Omental fat pad (tissue), 4 donors: ENCODE results near the gene DIP2C. TPM values are rescaled to one million over a fixed set of nuclear protein-coding genes. Genes with fewer than 3 reads are reported as not detected.

ENCODE experiments used
- ATAC-seq: fragments of 150-250 bp; one replicate; pipeline ENCODE4 v1.9.1; 2016; ENCODE audit warnings: mild to moderate bottlenecking, moderate library complexity; ENCODE audit not compliant: low FRiP score
- DNase-seq: peaks from one replicate; pipeline ENCODE4 v3.0.0-alpha.2; 2019; ENCODE audit warnings: low spot score
- total RNA-seq, 4 donors: library from RNA; depleted of rRNA; stranded (reverse); fragments of >200 nt; gene quantifications; one replicate each; pipeline ENCODE4 v1.1.0, GENCODE V29; 2016
- TF ChIP-seq, protein P1 (sequence below), 3 donors: fragments of 450-650 bp; IDR thresholded peaks; one replicate each; pipeline ENCODE4 v1.5.1; 2016 to 2017; ENCODE audit warnings: antibody characterized with exemption in 3 of 3, mild to moderate bottlenecking in 3 of 3, moderate library complexity in 2 of 3

DIP2C gene
- total RNA-seq, 4 donors from 2014 or later = 19.7 to 56.5 (median 31.1) TPM

DNA sequence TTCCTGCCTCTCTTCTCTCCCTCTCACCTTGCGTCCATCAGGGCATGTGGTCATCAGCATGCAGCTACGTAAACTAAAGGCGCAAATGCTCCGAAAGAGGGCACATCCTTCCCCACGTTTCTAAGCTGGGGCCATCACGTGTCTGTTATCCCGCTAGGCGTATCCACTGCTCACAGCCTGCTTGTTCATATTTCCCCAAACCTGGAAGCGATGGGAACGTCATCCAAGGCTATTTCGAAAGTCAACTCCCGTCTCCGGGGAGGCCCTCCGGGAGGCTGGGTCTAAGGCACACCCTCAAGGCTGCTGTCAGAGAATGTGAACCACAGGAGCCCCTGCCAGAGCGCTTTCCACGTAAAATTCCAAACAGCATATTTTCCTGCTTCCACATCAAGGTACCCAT is 199.2 kb downstream of the DIP2C start:
- TF ChIP-seq, protein P1, sequence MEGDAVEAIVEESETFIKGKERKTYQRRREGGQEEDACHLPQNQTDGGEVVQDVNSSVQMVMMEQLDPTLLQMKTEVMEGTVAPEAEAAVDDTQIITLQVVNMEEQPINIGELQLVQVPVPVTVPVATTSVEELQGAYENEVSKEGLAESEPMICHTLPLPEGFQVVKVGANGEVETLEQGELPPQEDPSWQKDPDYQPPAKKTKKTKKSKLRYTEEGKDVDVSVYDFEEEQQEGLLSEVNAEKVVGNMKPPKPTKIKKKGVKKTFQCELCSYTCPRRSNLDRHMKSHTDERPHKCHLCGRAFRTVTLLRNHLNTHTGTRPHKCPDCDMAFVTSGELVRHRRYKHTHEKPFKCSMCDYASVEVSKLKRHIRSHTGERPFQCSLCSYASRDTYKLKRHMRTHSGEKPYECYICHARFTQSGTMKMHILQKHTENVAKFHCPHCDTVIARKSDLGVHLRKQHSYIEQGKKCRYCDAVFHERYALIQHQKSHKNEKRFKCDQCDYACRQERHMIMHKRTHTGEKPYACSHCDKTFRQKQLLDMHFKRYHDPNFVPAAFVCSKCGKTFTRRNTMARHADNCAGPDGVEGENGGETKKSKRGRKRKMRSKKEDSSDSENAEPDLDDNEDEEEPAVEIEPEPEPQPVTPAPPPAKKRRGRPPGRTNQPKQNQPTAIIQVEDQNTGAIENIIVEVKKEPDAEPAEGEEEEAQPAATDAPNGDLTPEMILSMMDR (IDR thresholded peaks at IDR 0.05) = no peak
- ATAC-seq (peak; percentile 89), DNase-seq (peak; percentile 35)

DNA sequence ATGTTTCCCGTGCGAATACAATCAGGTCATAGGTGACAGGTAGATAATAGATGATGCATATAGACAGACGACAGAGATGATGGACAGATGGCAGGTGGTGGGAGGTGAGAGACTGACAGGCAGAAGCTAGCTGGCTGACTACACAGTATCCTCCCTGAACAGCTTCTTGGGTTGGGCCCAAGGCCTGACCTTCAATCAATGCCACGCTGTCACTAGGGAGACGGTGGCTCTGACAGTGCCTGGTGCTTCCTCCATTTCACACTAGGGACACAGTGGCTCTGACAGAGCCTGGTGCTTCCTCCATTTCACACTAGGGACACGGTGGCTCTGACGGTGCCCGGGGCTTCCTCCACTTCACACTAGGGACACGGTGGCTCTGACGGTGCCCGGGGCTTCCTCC is 200.1 kb downstream of the DIP2C start:
- TF ChIP-seq, protein P1 (IDR thresholded peaks at IDR 0.05) = no peak
- no peak for ATAC-seq
- DNase-seq = no peak

- ATAC-seq = no peak
- TF ChIP-seq, protein P1 (IDR thresholded peaks at IDR 0.05) = no peak
- no peak for DNase-seq
These were observed 200.6 kb downstream of the DIP2C start for GRCh38 chr10:488933-489215.

DNA sequence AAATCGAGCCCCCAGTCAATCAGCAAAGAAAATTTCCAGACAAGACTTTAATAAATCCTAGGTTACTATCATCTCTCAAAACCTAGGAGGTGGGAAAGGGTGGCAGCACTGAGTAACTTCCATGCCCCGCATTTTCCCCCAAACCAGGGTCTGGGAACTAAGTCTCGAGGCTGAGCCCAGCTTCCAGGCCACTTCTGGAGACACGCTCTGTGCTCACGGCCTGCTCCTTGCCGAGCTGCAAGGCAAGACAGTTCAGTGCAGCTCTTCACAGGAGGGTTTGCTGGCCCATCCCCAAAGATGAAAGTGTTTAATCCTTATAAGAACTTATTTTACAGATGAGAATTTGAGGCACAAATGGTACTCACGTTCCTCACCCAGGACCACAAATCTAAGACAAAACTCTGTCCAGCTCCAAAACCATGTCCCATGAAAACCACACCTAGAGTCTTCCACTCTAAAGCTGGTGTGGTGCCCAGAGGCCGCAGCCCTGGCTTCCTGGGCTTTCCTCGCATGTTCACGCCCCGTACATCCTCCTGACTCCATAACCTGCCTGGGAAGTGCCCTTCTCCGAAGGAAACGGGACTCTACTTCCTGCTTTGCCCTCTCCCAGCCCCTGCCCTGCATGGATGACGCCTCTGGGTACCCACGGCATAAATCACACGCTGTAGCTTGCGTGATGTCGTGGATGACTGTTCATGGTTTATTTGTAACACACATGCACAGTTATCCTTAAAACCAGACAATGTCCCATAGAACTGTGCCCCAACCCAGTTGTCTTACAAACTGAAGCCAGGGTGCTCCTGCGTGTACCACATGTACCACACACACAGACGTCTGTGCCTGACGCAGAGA is 201.2 kb downstream of the DIP2C start:
- DNase-seq (no peak), ATAC-seq (no peak)
- TF ChIP-seq, protein P1 (IDR thresholded peaks at IDR 0.05) = no peak

DNA sequence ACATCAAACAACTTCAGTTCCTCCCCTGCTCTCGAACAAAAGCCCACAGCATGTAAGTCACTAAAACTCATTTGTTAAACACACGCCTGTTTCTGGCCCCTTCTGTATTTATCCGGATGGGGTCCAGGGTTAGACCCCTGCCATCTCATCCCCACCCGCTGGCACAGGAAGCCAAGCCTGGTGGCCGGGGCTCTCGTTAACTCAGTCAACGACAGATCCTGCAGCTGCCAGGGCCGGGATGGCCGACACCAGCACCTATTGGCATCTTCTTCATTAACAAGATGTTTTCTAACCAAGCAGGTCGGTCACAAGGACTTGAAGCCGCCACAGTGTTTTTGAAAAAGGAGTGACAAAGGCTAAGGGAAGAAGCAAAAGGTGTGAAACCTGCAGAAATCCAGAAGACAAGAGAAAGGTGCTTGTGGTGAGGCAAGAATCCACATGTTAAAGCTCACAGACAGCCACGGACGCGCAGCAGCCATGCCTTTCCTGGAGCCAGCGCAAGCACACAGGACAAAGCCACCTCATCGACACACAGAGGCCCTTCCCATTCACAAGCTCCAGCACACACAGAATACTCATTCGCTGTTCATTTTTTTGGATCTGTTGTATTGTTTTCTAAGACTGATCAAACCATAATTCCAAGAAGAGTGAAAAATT is 202.7 kb downstream of the DIP2C start:
- ATAC-seq = no peak
- no peak for DNase-seq
- TF ChIP-seq, protein P1 (IDR thresholded peaks at IDR 0.05) = no peak

DNA sequence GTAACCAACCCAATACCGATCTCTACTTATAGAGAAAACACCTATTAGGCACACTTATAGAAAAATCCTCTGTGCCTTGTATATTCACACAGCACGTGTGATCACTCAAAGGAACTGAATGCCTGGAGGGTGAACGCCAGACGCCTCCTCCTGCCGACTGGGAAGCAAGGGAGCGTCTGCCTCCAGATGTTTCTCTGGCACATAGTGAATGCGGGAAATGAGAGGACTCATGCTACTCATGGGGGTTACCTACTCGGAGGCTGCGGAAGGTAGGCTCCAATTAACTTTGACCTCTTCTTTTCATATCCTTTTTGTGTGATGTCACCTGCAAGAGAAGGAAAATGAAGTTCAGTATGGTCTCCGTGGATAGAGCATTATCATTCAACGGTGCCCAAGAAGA is 203.3 kb downstream of the DIP2C start:
- DNase-seq = no peak
- ATAC-seq = no peak
- TF ChIP-seq, protein P1 (IDR thresholded peaks at IDR 0.05) = no peak

DNA sequence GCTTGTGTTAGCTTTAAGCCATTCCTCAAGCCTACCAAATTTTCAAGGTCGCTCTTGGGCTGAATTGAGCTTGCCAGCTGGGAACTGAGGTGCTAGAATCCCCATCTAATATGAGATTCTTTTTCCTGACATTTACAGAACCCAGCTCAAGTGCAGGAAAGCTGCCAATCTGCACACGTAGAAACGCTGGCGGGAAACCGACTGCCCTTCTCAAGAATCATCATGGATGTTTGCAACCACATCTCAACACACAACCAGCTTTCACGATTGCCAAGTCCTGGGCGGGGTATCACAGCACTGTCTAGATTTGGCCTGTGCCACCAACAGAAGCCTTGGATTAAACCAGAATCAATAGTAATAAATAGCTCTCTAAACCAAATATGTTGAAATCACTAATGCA is 203.7 kb downstream of the DIP2C start:
- ATAC-seq (no peak), DNase-seq (no peak)
- TF ChIP-seq, protein P1 (IDR thresholded peaks at IDR 0.05) = no peak
